IPS-NIHi11 (cell line): ENCODE data around the gene FN1.
"Not testable (repeated sequence)": the region's sequence is repeated elsewhere in the genome, so short reads cannot be mapped to it uniquely, and the experiment has no call there.

Experiments
- DNase-seq: peaks from one replicate; pipeline ENCODE4 v3.0.0; 2012; ENCODE audit warnings: mixed read lengths, low spot score

Gene FN1

DNA sequence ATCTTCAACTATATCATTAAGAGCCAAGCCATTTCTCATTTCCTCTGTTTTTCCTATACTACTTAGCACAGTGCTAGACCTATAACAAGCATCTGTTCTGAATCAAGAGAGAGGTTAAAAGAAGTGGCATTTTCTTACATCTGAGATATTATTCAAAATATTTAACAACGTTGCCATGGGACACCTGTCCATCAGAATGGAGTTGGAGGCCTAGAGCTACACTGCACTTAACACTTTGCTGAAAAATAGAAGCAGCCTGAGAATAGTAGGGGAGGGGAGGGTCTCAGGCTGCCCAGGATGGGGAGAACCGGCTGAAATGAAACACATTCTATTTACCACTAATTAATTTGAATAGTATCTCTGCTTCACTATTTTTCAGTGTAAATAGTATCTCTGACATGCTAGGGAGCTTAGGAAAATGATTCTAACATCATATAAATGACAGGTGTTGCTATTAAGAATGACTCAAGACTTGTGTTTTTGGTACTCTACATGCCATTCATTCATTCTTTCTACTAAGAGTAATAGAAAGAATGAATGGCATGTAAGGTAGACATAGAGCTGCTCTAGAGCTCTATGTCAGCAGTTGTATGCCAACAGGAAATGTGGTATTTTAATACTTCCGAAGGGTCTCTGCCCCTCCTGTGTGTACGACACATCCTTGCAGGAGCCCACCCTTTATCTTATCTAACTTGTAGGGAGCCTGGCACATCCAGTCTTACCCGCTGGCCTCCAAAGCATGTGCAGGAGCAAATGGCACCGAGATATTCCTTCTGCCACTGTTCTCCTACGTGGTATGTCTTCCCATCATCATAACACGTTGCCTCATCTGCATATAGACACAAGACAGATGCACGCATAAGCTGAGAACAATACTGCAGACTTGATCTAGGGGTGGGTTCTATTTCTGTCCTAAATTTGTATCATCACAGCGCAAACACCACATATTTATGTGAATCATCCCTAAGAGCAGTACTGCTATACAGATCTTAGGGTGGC lies 71.4 kb downstream of the FN1 start:
- no peak for DNase-seq

DNA sequence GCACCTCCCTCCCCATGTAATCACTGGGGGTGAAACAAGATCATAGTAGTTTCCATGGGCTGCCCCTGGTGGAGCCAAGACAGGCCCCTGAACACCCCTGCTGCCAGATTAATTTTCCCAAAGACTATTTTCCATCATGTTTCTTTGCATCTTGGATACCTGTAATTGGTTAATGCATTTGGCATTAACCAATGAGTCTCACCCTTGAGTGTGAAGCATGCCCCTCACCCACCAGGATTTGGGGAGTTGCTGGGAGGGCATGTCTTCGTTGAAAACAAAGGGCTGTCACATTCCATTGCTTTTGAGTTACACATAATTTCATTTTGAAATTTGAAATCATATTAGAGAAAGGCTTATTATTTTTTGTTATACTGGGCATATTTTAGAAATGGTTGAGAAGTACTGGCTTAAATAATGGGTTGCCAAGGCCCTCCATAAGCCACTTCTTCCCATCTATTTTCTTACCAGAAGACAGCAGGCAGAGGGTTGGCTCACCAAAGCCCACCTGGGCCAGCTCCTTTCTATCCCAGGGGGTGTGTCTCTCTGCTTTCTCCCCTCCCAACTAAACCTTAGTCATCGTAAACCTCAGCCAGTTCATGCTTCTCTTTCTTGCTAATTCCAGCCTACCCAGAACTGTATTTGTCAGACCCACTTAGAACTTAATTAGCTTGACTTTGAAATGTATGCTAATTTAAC lies 72.3 kb downstream of the FN1 start:
- no peak for DNase-seq

DNA sequence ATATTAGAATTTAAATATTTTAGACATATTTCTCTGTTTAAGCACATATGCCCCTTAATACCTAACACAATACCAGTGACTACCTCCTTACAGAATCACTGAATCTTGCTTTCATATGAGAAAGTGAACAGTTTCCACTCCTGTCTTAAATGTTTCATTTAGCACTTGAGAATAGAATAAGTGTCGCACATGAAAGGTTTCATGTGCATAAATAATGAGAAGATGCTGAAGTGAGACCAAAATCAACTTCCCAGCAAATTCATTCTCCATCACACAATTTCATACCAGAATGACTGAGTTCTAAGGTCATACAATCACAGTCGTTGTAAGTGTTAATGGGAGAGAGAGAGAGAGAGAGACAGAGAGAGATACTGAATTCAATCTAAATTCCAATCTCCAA lies 72.8 kb downstream of the FN1 start:
- DNase-seq: no peak

DNA sequence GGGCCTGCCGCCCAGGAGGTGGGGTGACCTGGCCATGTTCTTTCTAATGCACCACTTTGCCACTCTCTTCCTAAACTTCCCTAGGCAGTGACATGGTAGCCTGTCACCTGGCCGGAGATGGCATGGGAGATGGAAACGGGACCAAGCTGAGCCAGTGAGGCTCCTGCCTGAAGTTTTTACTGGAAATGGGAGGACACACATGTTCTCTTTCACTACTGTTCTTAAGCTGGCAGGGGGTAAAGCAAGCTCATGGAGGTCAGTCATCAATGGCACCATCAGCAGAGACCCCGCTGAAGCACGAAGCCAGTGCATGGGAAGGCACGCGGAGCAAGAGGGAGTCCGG lies 73.3 kb downstream of the FN1 start:
- DNase-seq: no peak

DNA sequence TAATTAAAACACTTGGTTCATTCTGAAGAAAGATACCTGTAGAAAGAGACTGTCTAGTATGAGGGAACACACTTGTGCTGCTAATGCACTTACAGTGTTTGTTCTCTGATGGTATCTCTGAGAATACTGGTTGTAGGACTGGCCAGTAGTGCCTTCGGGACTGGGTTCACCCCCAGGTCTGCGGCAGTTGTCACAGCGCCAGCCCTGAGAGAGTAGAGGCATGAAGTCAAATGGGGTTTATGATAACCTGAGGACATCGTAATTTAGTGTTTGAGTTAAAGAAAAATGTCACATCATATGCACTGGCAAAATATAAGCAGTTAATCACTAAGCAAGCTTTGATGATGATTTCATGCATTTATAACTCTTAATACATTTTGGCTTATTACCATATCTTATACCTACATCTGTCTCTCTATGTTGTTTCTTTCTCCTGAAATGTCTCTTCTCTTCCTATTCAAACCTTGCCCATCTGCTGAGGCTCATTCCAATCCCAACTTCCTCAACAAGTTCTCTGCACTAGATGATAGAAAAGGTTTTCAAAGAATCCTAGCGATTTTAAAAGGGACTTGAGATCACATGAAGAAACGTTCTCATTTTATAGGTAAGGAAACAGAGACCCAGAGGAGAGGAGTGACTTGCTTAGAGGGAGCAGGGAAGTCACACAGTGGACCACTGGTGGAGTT lies 73.8 kb downstream of the FN1 start:
- no peak for DNase-seq

DNA sequence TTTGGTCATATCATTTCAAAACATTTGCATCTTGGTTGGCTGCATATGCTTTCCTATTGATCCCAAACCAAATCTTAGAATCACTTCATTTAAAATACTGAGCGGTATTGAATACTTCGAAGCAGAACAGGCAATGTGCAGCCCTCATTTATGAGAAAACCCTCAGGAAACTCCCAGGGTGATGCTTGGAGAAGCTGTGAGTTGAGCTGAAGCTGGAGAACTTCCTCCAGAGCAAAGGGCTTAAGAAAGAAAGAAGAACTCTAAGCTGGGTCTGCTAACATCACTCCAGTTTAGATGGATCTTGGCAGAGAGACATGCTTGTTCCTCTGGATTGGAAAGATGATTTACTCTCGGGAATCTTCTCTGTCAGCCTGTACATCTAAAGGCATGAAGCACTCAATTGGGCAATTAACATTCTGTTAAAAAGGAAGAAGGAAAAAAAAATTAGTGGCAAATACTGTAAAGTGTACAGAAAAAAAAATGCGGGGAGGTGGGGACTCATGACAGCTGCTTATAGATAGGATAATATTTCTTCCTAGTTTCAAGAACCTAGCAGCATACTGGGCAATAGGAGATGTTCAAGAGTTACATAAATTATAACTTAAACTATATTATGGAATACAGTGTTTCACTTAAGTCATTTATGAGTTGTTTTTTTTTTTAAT lies 74.5 kb downstream of the FN1 start:
- DNase-seq: no peak

DNA sequence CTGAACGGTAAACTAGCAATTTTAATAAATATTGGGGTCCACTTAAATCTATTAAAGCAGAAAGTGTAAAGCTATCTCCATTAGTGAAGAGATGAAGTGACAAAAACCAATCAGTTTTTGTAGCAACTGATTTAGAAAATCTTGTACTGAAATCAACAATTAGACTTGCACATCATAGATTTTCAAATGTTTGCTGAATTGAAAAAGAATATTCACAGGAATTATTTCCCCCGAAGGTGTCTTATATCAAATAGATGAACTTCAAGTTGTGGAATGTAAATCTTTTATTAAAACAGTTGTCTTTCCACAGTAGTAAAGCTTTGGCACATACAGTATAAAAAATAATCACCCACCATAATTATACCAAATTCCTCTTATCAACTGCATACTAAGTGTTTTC lies 75.3 kb downstream of the FN1 start:
- DNase-seq: no peak

DNA sequence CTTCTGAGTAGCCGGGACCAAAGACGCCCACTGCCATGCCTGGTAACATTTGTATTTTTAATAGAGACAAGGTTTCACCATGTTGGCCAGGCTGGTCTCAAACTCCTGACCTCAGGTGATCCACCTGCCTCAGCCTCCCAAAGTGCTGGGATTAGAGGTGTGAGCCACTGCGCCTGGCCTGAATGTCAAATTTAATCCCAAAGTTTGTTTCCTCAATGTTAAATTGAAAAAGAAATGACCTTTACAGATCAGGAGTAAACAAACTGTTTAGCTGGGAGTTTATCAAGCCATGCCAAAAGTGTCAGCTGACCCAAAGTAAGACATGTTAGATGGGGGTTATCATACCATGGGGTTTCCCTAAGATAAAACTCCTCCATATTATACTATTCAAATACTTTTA lies 75.8 kb downstream of the FN1 start:
- DNase-seq: not testable (repeated sequence)

DNA sequence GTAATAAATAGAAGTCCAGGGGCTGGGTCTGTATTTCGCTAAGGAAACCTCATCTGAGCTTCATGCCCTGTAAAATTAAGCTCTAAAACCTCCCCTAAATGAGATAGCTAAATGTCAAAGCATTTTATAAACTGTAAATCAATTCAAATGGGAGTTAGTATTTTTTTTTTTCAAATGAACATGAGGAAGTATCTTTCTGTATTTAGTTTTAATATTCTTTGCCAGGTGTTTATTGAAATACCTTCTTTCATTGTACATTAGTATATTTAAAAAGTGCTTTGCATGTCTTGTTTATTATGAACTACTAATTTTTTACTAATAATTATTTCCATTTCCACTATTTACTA lies 76.3 kb downstream of the FN1 start:
- DNase-seq: no peak

DNA sequence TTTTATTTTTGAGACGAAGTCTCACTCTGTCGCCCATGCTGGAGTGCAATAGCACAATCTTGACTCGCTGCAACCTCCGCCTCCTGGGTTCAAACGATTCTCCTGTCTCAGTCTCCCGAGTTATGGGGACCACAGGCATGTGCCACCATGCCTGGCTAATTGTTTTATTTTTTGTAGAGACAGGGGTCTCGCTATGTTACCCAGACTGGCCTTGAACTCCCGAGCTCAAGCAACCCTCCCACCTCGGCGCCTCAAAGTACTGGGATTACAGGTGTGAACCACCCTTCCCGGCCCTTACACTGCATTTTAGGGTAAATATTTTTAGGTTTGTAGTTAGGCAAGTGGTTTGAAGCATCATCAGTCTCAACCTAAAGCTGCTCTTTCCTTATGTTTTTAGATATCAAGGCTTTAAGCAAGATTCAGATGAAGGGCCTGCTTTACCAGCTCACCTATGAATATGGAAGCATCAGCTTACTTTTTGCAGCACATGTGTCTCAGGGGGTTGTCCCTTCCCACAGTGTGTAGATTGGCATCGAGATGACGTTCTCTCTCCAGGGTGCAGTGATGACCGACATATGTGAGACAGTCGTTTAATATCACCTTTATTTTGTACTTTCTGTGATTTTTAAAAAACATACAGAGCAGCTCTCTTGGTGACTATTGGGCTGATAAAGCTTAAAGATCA lies 76.8 kb downstream of the FN1 start:
- no peak for DNase-seq

DNA sequence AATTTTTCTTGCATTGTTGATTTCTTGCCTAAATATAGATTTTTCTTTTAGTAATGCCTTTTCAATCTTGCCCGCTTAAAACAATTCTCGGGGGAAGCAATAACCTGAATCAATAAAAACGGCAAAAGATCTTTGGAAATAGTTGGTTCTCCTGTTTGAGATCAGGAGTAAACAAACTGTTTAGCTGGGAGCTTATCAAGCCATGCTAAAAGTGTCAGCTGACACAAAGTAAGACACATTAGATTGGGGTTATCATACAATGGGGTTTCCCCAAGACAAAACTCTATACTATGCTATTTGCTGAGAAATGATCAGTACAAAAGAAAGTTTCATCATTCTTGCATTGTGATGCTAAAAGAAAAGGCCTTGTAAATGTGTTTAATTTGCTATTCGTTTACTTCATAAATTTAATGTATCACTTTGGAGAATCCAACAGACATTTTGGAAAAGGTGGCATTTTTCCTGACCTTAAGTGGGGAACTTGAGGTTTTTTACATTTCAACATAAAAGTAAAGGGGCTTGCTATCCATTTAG lies 77.5 kb downstream of the FN1 start:
- DNase-seq: no peak

DNA sequence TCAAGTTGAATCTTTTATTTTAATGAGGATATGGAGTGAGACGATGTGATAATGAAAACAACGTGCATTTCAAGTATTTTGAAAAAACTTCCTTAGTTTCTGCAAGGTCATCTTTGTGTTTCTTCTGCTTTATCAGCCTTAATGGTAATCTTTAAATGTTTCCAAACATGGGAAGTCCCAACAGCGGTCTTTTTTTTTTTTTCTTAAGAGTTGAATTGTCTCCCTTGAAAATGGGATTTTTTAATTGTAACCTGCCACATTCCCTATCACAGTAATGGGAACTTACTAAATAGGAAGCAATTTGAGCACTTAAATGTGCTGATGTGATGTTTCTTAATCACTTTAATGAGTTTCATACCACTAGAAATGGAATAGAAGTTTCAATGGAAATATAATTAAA lies 78.2 kb downstream of the FN1 start:
- DNase-seq: no peak

DNA sequence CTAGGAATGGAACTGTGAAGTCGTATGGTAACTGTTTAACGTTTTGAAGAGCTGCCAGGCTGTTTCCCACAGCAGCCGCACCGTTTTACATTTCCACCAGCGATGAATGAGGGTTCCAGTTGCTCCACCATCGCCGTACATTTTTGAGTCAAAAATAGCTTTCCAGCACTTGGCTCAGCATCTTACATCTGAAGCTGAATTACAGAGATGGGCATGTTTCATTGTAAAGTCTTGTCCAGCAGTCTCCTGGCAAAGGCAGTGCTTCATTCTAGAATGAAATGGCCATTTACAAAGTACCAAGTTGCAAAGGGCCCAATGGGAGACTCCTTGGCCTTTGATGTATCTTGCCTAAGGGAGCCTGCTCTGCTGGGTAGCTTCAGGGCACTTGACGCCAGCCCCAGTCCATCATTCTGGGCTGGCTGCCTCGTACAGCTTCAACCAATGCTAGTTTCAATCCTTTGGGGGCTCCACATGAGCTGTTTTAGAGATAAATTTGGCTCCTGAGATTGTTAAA lies 78.9 kb downstream of the FN1 start:
- no peak for DNase-seq

DNA sequence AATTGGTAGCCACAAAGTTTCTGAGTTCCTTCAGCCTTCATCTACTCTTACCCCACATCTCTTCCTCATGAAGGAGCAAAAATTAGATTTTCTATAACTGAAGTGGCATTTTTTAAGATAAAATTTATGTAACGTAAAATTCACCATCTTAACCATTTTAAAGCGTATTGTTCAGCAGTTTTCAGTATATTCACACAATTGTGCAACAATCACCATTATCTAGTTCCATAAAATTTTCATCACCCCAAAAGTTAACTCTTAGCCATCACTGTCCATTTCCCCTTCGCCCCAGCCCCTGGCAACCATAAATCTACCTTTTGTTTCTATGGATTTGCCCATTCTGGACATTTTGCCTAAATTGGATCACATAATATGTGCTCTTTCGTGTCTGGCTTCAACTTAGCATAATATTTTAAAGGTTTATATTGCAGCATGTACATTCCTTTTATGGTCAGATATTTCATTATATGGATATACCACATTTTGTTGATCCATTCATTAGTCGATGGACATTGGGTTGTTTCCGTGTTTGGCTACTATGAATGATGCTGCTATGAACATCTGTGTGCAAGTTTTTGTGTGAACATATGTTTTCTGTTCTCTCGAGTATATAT lies 79.4 kb downstream of the FN1 start:
- DNase-seq: no peak

DNA sequence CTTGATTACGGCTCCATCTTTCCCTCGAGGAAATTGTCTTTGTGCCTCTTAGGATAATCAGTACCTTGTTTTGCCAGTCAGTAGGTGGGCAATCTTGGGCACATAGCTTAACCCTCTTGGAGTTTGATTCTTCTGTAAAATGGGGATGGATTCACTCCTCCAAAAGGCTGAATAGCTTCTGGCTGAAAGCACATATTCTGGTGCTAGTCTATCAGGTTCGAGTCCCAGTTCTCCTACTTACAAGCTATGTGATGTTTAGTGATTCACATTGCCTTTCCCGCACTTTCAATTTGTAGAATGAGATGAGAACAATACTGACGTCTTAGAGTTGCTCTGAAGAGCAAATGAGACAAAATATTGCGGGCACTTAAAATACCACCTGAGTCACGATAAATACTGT lies 80.1 kb downstream of the FN1 start:
- no peak for DNase-seq

DNA sequence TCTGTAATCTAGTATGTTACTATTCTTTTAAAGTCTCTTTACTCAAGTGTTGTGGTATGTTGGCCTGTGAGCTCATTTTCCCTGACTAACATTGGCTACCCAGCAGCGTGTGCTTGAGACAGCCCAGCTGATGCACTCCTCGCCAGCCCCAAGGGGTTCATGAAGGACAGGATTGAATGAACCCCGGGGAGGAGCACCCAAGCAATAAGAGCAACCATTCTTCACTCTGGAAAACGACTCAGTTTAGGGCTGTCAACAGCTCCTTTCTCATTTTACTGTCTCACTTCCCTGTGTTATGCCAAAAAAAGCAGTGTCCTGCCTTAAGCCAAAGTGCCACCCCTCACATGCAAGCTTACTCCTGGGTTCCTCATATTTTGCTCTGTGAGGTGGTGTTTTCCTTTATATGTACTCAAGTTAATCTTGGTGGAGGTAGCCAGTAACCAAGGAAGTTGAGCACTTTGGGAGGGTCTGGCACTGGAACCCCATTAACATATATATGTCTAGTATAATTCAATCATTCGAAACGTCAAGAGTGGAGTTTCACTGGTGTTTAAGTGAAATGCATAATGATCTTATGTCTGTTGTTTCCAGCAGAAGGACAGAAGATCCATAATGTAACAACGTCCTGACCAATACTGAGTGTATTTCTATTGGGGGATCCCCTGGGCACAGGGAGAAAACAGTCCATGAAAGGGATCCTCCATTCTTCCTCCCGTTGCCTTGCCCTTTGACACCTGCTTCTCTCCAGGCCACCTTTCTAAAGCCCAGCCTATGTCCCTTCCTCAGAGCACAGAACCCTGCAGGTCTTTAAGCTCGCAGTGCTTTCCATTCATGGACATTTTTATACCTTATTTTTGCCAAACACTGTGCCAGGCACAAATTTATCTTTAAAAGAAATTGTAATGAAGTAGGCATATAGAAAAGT lies 80.8 kb downstream of the FN1 start:
- no peak for DNase-seq

DNA sequence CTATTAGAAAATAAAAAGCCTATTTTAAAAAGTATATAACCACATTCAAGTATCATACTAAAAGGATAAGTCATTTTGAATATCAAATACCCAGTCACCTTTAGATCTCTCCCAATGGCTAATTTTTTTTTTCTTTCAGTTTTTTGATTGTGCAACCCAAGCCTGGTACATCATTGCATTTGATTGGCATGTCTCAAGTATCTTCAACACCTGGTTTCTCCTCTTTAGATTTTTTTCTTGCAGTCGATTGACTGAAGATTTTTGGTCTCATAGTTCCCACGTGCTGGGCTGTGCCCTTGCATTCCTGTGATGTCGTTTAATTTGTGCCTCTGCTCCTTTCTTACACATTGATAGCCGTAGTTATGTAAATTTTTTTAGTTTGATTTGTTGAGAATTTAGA lies 83.3 kb downstream of the FN1 start:
- no peak for DNase-seq

DNA sequence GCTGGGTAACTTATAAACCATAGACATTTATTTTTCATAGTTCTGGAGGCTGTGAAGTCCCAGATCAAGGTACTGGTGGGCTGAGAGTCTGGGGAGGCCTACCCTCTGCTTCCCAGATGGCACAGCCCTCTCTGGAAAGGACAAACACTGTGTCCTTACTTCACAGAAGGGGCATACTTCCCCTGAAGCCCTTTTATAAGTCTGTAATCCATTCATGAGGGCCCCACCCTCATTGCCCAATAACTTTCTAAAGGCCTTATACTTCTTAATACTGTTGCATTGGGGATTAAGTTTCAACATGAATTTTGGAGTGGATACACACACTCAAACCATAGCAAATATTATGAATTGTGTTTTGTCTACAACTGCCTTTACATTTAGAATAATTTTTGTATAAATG lies 88.0 kb downstream of the FN1 start:
- DNase-seq: no peak

DNA sequence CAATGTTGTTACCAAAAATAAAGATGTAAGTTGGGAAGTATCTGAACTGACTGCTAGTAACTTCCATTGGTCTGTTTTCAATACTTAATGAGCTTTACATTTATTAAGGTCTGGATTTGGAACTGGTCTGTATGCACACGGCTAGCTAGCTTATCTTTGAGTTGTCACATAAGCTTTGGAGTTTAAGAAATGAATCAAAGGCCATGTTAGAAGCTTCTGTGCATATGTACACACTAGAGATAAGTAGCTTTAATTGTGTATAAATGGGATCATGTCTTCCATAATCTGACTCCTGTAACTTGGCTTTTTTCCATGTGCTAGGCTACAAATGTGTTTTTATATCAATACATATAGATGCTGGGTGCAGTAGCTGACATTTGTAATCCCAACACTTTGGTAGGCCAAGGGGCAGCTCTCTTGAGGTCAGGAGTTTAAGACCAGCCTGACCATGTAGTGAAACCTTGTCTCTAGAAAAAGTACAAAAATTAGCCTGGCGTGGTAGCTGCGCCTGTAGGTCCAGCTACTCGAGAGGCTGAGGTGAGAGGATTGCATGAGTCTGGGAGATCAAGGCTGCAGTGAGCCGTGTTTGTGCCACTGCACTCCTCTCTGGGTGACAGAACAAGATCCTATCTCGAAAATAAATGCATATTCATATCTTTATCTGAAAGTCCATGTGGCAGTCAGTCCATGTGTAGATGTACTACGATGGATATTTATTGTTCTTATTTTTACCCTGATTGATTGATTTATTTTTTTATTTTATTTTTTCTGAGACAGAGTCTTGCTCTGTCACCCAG lies 96.8 kb downstream of the FN1 start:
- no peak for DNase-seq
